T-helper 17 cell (primary cell): ENCODE results near the gene IKZF3. TPM values are rescaled to one million over a fixed set of nuclear protein-coding genes. Genes with fewer than 3 reads are reported as not detected.
"Not testable (repeated sequence)": the region's sequence is repeated elsewhere in the genome, so short reads cannot be mapped to it uniquely, and the experiment has no call there.

Source experiments
- ATAC-seq: fragments of 150-1000 bp; cut with Tn5 transposase; 2 replicates; pipeline ENCODE4 v1.10.0; 2021; ENCODE audit warnings: mild to moderate bottlenecking, moderate library complexity
- DNase-seq, 3 donors: peaks; one replicate each; pipeline versions ENCODE4 v3.0.0 to v3.0.0-alpha.2; 2020 to 2021
- H3K9me3 ChIP-seq: one replicate; pipeline ENCODE4 v1.7.0; 2013; ENCODE audit warnings: low read length, mild to moderate bottlenecking; ENCODE audit not compliant: control insufficient read depth, poor library complexity, severe bottlenecking
- H3K27ac Mint-ChIP-seq: one replicate; pipeline ENCODE4 v1.8.0; 2022; ENCODE audit warnings: mild to moderate bottlenecking, moderate library complexity, mixed read lengths
- H3K27me3 Mint-ChIP-seq: one replicate; pipeline ENCODE4 v1.8.0; 2022; ENCODE audit warnings: mixed read lengths
- H3K36me3 Mint-ChIP-seq: one replicate; pipeline ENCODE4 v1.8.0; 2022; ENCODE audit warnings: low read depth, mixed read lengths
- H3K4me1 Mint-ChIP-seq: one replicate; pipeline ENCODE4 v1.8.0; 2022; ENCODE audit warnings: mild to moderate bottlenecking, mixed read lengths
- H3K4me3 Mint-ChIP-seq: one replicate; pipeline ENCODE4 v1.8.0; 2022; ENCODE audit warnings: mild to moderate bottlenecking, moderate library complexity, mixed read lengths
- total RNA-seq, 4 donors: library from RNA in 2 of 4; stranded (reverse) in 2 of 4; gene quantifications; one replicate each; pipeline ENCODE4 v1.2.3 and lab custom pipeline; 2022 to 2026

IKZF3 gene
- total RNA-seq, 2 donors from 2014 or later: 106 to 113 TPM

DNA sequence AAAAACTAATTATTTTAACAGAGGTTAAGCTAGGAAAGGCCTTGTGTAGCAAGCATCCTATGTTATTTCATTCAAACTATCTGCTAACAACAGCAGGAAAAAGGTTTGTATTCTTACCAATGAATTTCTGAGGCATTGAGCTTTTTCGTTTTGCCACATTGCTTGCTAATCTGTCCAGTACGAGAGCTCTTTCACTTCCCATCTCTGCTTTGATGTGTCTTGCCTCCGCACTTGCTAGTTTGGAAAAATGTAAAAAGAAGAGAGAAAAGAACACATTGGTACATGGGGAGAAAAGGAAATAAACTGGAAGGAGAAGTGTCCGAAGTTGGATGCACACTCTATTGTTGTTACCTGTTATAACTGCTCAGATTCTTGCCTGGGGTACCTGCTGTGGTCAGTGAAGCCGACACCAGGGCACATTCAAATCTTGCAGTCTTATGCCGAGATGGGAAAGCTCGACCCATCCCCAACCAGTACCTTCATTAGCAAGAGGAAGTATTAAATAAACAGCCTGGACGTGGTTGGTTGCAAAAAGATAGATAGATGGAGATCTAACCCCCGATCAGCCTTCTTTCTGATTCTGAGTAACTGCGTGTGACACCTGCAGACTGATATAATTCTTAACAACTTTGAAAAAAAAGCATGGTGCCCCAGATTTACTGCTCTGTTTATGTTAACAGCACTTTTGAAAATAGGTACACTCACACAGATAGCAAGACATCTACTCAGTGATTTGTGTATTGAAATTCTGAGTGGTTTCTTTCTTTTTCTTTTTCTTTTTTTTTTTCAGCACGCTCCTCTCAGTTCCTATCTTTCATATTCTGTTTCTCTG, 86.4 kb downstream of the IKZF3 start:
- peak overlapping the region; percentile 93 for H3K4me3 Mint-ChIP-seq
- H3K36me3 Mint-ChIP-seq: peaks cover 5% of the 10 kb centered on the region
- peak overlapping the region; percentile 98 for H3K27ac Mint-ChIP-seq
- ATAC-seq (peak; percentile 70), DNase-seq (no peak)
- H3K9me3 ChIP-seq: no peaks in the 10 kb centered on the region
- H3K4me1 Mint-ChIP-seq: peaks cover 50% of the 10 kb centered on the region
- no peaks in the 10 kb centered on the region for H3K27me3 Mint-ChIP-seq

DNA sequence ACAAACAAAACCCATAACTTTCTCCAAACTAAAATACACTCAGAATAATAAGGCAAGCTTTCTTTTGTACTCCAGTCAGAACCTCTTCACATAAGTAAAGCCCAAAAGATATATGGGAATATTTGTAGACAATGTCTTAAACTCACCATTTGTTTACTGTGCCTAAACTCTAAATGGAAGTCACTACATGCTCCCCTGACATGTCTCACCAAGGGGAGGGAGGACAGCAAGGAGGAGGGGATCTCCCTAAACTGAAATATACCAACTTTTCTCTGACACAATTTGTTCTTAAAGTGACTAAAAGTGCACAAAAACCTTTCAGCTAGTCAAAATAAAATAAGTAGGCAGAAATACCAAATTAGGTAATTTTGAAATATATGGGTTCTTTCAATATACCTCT, 87.9 kb downstream of the IKZF3 start:
- H3K4me1 Mint-ChIP-seq: peaks cover 50% of the 10 kb centered on the region
- no peak for DNase-seq
- H3K27me3 Mint-ChIP-seq: no peaks in the 10 kb centered on the region
- peak overlapping the region; percentile 98 for H3K27ac Mint-ChIP-seq
- peaks cover 15% of the 10 kb centered on the region for H3K36me3 Mint-ChIP-seq
- no peaks in the 10 kb centered on the region for H3K9me3 ChIP-seq
- H3K4me3 Mint-ChIP-seq: peak overlapping the region; percentile 93
- ATAC-seq: peak; percentile 55

DNA sequence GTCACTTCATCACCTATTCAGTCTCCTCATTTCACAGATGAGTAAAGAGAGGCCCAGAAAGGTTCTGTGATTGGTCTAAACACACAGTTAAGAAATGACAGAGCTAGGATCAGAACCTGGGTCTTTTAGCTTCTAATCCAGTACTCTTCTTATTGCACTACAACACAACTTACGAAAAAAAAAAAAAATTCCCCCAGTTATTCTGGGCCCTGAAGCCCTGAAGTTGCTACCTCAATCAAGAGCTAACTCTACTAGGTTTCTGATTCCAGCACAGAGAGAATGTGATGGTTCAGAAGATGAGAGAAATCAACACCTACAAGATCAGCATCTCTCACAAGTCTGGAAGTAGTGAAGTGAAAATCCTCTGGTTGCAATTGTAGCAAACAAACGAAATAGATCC, 89.1 kb downstream of the IKZF3 start:
- H3K4me3 Mint-ChIP-seq: peak overlapping the region; percentile 93
- peaks cover 15% of the 10 kb centered on the region for H3K36me3 Mint-ChIP-seq
- no peaks in the 10 kb centered on the region for H3K27me3 Mint-ChIP-seq
- ATAC-seq (no peak), DNase-seq (no peak)
- H3K4me1 Mint-ChIP-seq: peaks cover 53% of the 10 kb centered on the region
- peak overlapping the region; percentile 98 for H3K27ac Mint-ChIP-seq
- H3K9me3 ChIP-seq: no peaks in the 10 kb centered on the region

DNA sequence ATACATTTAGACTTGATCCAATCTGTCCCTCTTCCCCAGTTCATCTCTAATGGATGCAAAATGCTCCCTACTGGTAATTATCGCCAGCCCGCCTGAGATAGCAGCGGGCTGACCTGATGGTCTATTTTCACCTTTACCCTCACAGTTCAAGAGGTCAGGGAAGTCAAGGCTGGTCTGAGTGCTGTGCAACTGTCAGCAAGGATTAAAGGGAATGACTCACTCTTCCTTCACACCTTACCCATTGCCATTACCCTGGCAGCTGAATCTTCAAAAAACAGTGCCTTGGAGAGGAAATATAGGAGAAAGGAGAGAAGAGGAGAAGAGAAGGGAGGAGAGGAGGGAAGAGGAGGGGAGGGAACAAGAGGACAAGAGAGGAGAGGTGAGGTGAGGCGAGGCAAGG, 90.1 kb downstream of the IKZF3 start:
- DNase-seq (no peak), ATAC-seq (no peak)
- H3K4me3 Mint-ChIP-seq: peak overlapping the region; percentile 89
- H3K27ac Mint-ChIP-seq: peak overlapping the region; percentile 98
- no peaks in the 10 kb centered on the region for H3K27me3 Mint-ChIP-seq
- H3K4me1 Mint-ChIP-seq: peaks cover 58% of the 10 kb centered on the region
- H3K9me3 ChIP-seq: no peaks in the 10 kb centered on the region
- H3K36me3 Mint-ChIP-seq: peaks cover 15% of the 10 kb centered on the region

DNA sequence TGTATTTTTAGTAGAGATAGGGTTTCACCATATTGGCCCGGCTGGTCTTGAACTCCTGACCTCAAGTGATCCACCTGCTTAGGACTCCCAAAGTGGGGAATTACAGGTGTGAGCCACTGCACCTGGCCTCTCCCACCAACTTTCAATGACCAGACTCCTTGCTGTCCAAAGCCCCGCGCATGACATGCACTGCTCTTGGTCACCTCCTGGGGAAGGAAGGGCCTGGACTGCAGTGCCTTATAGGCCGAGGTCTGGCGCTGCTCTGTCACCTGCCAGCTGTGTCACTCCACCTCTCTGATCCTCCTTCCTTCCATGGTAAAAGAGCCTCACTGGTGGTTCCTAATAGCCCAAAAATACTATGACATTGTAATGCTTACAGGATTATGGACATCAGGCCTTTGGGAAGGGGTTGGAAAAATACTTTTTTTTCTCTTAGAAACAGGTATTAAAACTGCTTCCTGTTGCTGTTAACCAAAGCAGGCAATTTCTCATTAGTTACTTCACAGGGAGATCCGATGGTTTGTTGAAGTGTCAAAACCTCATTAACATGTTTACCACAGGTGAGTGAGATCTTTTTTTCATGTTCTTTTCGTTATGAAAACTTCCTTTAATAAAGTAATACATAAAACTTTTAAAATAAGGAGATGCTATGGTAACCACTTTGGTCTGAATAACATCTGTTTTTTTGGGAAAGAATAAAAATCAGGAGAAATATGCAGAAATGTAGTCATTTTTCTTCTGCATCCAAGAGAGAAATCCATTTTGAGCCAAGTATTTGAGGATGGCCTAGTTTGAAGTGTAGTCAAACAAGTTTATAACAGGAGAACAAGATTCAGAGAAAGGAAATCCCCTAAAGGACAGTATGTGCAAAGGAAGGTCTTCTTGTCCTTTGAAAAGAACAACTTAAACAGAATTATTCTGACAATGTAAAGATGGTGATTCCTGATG, 90.9 kb downstream of the IKZF3 start:
- H3K9me3 ChIP-seq: no peaks in the 10 kb centered on the region
- peak overlapping the region; percentile 89 for H3K4me3 Mint-ChIP-seq
- peak overlapping the region; percentile 98 for H3K27ac Mint-ChIP-seq
- ATAC-seq (no peak), DNase-seq (no peak)
- H3K36me3 Mint-ChIP-seq: peaks cover 15% of the 10 kb centered on the region
- peaks cover 62% of the 10 kb centered on the region for H3K4me1 Mint-ChIP-seq
- H3K27me3 Mint-ChIP-seq: no peaks in the 10 kb centered on the region

DNA sequence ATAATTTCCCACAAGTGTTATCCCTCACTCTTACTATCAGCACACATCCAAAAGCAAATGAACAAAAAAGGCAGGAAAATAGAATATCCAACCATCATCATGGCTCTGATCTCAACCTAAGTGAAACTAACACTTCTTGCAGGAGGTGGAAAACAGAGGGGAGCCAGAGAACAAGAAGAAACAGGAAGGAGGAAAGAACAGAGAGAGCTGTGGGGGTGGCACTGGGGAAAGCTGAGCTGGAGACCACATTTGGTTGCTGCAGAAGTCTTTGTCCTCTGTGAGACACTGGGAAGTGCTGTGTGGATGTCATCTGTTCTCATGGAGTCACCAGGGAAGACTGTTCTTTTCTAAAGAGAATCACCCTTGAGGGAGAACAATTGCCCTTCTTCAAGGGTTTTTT, 91.7 kb downstream of the IKZF3 start:
- peaks cover 68% of the 10 kb centered on the region for H3K4me1 Mint-ChIP-seq
- ATAC-seq: no peak
- DNase-seq: no peak

DNA sequence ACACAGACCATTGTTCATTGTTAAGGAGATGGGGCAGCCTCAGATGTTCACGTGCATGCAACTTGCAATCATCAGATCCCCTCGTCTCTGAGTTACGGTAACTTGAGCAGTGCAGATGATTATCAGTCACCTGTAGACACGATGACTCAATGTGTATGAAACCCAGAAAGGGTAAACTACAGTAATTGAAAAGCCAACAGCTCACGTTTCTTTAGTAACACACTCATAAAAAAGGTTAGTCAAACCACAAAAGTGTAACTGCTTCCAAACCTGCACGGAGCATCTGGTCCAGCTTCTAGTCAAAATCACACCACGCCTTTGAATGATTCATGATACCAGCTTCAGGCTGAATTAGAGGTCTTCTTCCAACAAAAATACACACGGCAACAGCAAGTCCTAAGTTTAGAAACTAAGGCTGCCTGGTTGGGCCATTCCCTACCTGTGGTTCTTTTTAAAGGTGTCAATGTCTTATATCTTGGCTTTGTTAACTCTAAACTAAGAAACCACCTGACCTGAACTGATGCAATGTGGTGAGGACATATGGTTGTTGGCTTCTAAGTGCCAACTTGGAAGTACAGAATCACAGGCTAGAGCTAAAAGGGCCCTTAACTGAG, 94.0 kb downstream of the IKZF3 start:
- peak overlapping the region; percentile 89 for H3K4me3 Mint-ChIP-seq
- DNase-seq: peak in 1 of 3 donors; percentile 47

More for the DNA sequence above, 91.7 kb downstream of the IKZF3 start:
- peak overlapping the region; percentile 89 for H3K4me3 Mint-ChIP-seq
- H3K27ac Mint-ChIP-seq: peak overlapping the region; percentile 98
- H3K27me3 Mint-ChIP-seq: no peaks in the 10 kb centered on the region
- no peaks in the 10 kb centered on the region for H3K9me3 ChIP-seq
- peaks cover 13% of the 10 kb centered on the region for H3K36me3 Mint-ChIP-seq

DNA sequence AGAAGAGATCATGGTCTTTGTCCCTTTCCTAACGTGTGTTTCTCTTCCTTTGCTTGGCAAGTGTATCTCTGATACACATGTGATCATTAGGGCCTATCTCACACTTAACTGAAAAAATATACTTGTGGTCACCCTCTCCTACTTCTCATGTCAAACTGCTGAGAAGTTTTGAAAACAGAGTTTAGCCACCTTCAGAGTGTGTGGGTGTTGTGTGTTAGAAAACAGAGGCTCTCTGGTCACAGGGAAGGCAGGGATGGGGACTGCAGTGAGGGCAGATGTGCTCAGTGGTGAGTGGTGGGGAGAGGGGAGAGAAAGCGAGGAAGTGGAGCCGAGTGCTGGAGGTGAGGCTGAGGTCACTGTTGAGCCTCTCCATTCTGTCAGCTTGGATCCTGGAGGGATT, 97.0 kb downstream of the IKZF3 start:
- peaks cover 59% of the 10 kb centered on the region for H3K4me1 Mint-ChIP-seq
- no peak for ATAC-seq
- H3K4me3 Mint-ChIP-seq: peak overlapping the region; percentile 65
- H3K9me3 ChIP-seq: no peaks in the 10 kb centered on the region
- H3K27ac Mint-ChIP-seq: peak overlapping the region; percentile 98
- DNase-seq: no peak
- H3K36me3 Mint-ChIP-seq: peaks cover 17% of the 10 kb centered on the region
- no peaks in the 10 kb centered on the region for H3K27me3 Mint-ChIP-seq

More for the DNA sequence above, 94.0 kb downstream of the IKZF3 start:
- H3K4me1 Mint-ChIP-seq: peaks cover 78% of the 10 kb centered on the region
- H3K27me3 Mint-ChIP-seq: no peaks in the 10 kb centered on the region
- H3K36me3 Mint-ChIP-seq: peaks cover 15% of the 10 kb centered on the region
- no peaks in the 10 kb centered on the region for H3K9me3 ChIP-seq
- peak; percentile 83 for ATAC-seq
- H3K27ac Mint-ChIP-seq: peak overlapping the region; percentile 98

DNA sequence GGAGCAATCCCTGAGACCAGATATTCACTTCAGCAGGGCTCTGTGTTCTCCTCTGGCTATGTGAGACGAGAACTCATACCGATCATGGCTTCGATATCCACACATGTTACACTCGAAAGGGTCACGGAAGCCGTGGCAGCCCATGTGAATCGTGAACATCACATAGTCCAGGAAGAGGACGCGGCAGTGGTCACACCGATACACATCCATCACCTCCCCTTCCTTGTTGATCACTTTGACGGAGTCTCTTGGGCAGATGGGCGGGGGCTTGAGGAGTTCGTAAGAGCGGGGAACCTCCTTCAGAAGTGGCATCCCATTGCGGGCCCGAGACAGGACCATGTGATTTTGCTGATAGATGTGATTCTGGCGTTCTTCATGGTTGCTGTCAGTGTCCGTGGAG, 98.3 kb downstream of the IKZF3 start:
- peaks cover 11% of the 10 kb centered on the region for H3K36me3 Mint-ChIP-seq

DNA sequence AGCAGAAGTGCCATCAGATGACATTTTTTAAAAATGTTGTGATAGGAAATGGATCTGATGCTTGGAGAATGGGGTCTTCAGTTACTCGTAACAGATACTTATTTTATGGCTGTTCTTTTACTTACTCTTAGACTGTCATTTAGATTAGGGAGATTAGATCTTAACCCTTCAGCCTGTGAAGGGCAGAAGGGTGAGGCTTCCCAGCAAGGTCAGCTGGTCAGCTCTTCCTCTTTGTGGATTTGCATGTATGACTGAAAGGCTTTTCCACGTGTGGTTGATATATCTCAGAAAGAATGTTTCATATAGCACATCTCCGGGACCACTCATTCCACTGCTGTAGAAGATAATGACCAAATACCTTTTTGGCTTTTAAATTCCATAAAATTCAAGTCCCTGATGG, 98.9 kb downstream of the IKZF3 start:
- Mint-ChIP-seq H3K4me3 (peak overlapping the region; percentile 36), H3K27me3 (no peaks in the 10 kb centered on the region), H3K4me1 (peaks cover 42% of the 10 kb centered on the region), H3K27ac (peak overlapping the region; percentile 98), H3K36me3 (peaks cover 11% of the 10 kb centered on the region)
- ATAC-seq (no peak), DNase-seq (no peak)
- H3K9me3 ChIP-seq: no peaks in the 10 kb centered on the region

More for the DNA sequence above, 98.3 kb downstream of the IKZF3 start:
- H3K4me1 Mint-ChIP-seq: peaks cover 48% of the 10 kb centered on the region
- H3K27ac Mint-ChIP-seq: peak overlapping the region; percentile 98
- peak overlapping the region; percentile 36 for H3K4me3 Mint-ChIP-seq
- H3K27me3 Mint-ChIP-seq: no peaks in the 10 kb centered on the region
- DNase-seq (no peak), ATAC-seq (no peak)
- no peaks in the 10 kb centered on the region for H3K9me3 ChIP-seq

DNA sequence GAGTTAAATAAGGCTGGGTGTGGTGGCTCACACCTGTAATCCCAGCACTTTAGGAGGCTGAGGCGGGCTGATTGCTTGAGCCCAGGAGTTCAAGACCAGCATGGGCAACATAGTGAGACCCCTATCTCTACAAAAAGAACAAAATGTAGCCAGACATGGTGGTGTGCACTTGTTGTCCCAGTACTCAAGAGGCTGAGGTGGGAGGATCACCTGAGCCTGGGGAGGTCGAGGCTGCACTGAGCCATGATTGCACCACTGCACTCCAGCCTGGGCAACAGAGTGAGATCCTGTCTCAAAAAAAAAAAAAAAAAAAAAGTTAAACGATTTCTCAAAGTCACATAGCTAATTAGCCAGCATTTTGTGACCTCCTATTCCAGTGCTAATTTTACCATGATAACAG, 99.9 kb downstream of the IKZF3 start:
- not testable (repeated sequence) for H3K27me3 Mint-ChIP-seq, H3K27ac Mint-ChIP-seq, H3K4me3 Mint-ChIP-seq, ATAC-seq, DNase-seq, H3K9me3 ChIP-seq
- Mint-ChIP-seq H3K4me1 (peaks cover 39% of the 10 kb centered on the region), H3K36me3 (peaks cover 11% of the 10 kb centered on the region)

DNA sequence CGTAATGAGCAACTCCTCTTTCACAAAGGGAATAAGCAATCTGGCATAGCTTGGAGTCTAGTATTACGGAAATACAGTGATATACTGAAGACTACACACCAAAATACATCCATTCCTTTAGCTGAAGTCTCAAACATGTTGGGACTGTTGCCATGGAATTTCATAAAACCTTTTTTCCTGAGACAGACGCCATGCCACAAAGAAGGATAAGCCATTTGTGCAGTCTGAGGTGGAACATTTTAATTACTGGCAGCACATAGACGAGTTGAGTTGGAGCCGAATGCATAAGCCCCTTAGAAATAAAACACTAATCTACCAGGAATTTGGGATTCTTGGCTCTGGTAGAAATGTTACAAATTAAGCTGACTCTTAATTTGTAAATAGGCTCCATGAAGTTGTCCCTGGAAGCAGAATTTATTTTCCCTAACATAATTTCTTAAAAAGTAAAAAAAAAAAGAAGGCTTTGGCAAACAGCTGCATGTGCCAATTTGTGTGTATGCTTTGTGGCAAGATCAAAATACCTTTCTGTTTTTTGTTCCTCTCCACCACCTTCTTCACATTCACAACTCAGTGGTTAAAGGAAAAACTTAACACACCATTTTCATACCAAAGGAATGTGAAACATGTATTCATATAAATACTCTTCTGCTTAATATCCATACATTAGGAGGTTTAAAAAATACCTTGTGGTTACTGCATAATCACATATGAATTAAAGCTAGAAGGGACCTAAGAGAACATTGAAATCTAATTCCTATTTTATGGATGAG, 100.9 kb downstream of the IKZF3 start:
- peak overlapping the region; percentile 8 for H3K27ac Mint-ChIP-seq
- H3K9me3 ChIP-seq: no peaks in the 10 kb centered on the region
- DNase-seq: no peak
- no peaks in the 10 kb centered on the region for H3K27me3 Mint-ChIP-seq
- peaks cover 11% of the 10 kb centered on the region for H3K36me3 Mint-ChIP-seq
- ATAC-seq: no peak
- peaks cover 41% of the 10 kb centered on the region for H3K4me1 Mint-ChIP-seq
- H3K4me3 Mint-ChIP-seq: no peak overlapping the region
